MM.1S (cell line): ENCODE results near the gene HOXA2.

Experiments
- CTCF ChIP-seq: fragments of 300-600 bp; sonication (generic); IDR thresholded peaks from 2 replicates; pipeline ENCODE4 v1.5.1; 2016; ENCODE audit warnings: antibody characterized with exemption, low read length, mixed read lengths
- EZH2phosphoT487 ChIP-seq: fragments of 300-600 bp; sonication (generic); IDR thresholded peaks from 2 replicates; pipeline ENCODE4 v1.6.1; 2018; ENCODE audit warnings: antibody characterized with exemption, low read length

- no peak for TF ChIP-seq CTCF
- no peak for TF ChIP-seq EZH2phosphoT487
These were observed 43.5 kb upstream of the HOXA2 start for GRCh38 chr7:27145914-27146412.
